ENCODE measurements around the gene NGF.
"Not testable (repeated sequence)": the region's sequence is repeated elsewhere in the genome, so short reads cannot be mapped to it uniquely, and the experiment has no call there.

The NGF gene

DNA sequence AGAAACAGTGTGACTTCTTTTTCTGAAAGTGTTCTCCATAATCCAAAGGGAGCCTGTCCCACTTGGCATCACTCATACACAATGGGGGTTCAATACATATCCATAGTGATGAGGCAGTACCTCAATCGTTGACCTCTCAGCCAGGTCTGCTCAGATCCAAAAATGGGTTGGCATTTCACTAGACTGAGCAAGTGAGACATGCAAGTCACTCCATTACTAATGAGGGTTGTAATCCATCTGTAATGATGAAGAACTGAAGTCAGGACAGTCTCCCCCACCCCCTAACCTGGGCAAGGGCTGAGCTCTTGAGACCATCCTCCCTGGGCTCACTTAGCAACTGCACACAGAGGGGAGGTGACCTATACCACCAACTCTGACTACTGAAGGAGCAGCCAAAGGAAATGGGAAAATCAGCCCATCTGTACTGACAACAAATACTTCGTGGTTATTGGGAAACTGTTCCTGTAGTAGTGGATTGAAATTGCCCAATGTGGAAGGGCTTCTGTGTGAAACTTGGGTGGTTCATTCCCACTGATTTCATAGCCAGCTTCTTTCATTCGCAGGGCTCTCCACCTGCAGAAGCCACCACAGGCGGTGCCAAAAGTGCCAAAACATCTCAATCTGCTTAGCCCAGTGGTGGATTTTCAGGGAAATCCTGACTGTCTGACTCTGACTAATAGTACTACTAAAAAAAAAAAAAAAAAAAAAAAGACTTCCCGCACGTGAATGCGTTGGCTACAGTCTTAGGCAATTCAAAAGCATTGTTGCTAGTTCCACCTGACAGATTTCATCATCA lies 5.0 kb downstream of the NGF start:
- no peak for DNase-seq

DNA sequence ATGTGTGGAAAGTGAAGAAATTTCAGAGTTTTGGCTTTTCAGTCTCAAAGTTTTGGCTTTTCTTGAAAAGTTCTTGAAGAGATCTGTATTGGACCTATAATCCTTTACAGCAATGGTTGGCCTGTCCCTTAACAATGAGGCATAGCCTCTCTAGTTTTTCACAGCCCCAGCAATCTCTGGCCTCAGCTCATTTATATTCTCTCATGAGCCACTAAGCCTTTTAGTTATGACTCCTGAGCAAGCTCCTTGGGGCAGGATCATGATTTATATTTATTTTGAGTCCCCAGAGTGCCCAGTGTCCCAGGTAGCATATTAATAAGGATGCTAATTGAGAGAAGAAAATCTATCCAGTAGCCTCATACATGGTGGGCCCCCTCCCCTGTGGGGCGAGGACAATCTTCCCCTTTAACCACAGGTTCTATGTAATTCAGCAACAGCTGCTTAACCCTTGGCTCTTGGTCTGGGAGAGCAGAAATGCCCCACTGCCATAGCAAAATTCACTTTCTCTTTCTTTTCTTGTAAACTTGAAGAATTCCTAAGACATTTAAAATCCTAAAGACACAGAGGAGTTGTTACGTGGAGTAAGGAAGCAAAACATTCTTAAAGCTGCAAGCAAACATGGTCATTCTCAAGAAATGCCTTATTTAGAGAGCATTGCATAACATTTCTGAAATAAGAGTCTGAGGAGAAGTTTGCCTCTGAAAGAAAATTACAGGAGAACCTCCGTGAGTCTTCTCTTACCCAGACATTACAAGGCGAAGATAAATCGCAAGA lies 6.3 kb downstream of the NGF start:
- DNase-seq, result no peak

DNA sequence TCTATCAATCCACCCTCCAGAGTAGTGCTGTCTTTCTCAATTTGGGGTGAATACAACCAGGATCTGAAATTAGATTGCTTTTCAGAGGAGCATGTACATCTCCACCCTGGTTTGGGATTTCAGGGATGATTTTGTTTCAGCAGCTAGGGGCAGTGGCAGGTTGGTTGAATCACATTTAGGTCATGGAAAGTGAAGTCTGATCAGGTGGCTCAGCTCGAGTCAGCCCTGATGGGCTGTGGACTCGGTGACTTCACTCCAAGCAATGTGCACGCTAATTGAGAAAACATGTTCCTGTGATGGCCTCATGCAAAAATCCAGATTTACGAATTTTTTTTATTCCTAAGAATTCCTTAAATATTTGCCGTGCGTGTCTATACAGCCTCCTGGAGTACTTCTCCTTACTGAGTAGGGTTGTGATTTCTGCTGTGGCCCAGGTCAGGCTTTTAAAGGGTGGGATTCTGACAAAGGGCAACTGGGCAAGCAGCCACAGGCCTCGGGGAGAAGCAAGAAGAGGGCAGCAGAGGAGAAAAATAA lies 7.5 kb downstream of the NGF start:
- DNase-seq, result no peak

DNA sequence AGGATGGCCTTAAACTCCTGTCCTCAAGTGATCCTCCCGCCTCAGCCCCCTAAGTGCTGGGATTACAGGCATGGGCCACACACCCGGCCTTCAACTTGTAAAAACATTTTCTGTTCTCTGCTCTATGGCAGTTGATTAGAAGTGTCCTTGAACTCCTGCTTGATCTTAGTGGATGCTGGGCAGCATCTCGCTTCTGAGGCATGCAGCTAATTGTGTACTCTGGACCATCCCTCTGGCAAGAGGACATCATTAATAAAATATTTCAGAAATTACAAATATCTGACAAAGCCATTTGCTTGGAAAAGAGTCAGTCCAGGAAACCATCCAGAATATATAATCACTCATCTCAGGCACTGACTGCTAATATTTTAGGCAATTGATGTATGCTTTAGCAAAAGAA lies 8.1 kb downstream of the NGF start:
- DNase-seq, result no peak

DNA sequence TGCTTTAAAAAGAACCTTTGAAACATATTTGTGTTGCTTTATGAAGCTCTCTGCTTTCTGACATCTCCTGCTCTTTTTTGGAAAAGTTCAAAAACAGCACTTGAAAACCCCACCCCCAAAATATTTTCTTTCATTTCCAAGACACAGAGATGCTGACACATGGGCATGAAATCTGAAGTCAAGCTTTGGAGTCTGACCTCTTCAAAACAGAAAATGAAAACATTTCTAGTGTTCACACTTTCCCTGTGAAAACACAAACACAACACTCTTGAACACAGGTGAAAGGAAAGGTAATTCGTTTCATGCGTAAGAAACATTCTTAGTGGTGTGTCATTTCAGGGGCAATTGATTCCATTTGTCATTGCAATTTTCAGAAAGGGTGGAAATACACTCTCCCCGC lies 10.8 kb downstream of the NGF start:
- no peak for DNase-seq

DNA sequence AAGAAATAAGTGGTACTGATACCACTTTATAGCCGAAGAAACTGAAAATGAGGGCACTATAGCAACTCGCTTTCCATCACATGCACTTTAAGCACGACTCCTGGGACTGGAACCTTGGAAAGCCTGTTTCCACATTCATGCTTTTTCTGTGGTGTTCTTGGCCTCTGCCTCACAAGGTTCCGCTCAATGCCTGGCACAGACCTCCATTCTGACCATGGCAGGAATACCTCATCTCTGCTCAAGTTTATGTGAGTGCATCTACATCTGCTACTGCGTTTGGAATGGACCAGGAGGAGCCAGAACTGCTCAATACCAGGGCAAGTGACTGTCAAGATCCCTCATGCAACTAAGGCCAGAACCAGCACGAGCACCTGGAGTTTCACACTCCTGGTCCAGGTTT lies 11.6 kb downstream of the NGF start:
- no peak for DNase-seq

DNA sequence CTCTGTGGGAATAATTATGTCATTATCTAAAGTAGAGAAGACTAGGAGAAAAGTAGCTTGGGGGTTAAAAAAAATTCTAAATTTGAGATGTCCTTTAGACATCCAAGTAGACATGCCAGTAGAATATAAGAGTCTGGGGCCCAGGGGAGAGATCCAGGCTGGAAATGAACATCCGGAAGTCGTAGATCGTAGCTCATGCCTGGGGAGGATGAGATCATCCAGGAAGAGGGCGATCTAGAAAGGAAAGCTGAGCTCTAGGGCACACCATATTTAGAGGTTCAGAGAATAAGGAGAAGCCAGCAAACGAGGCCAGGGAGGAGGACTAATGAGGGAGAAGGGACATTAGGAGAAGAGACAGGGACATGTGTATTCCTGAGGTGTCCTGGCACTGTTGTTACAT lies 12.2 kb downstream of the NGF start:
- no peak for DNase-seq

DNA sequence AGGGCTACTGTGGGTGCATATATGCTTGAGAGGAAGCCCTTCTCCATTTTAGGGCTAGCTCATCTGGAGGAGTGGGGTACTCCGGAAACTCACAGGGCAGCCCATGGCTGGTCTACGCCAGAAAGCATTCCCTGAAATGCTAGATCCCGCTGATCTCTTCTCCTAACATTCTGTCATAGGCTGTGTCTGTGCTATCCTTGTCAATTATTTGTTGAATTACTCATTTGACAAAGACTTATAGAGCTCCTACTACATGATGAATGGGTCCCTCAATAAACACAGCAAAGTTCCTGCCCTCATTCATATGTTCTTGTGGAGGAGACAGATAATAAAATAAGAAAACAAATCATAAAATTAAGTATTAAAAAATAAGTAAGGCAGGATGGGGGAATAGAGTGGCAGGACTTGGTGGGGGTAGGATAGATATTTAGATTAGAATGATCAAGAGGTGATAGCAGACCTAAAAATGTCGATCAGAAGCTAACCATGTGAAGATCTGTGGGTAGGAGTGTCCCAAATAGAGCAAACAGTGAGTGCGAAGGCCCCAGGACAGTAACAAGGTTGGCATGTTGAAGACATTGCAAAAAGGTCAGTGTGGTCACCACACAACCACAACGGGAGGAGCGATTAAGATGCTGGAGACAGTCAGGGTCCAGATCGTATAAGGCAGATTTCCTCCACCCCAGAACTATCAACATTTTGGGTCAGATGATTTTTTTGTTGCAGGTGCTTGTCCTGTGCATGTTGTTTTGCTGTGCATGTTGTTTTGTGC lies 13.2 kb downstream of the NGF start:
- DNase-seq, result no peak

DNA sequence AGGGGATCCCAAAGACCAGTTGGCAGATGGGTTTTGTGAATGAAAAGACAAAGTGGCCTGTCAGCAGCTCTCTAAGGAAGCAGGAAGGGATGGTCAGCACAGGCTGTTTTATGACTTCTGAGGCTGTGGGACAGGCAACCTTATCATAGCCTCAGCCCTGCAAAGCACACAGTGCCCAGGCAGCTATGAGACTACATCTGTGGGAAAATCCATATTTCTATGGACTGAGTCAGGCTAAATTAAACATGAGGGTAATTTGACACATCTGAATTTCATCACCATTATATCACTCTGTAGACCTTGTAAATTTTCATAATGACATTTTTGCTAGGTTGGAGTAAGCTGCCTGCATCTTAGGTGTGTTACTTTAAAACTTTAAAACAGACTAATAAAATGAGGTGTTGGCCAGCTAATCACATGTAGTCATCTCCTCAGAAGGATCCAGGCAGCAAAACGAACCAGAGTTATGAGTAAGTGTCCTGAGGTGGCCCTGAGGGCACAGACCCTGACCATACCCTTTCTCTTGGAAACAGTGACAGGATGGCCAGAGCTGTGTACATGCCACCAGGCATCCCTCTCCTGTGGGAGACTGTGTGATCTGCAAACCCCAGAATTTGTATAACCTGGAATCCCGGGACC lies 14.6 kb downstream of the NGF start:
- DNase-seq, result no peak

DNA sequence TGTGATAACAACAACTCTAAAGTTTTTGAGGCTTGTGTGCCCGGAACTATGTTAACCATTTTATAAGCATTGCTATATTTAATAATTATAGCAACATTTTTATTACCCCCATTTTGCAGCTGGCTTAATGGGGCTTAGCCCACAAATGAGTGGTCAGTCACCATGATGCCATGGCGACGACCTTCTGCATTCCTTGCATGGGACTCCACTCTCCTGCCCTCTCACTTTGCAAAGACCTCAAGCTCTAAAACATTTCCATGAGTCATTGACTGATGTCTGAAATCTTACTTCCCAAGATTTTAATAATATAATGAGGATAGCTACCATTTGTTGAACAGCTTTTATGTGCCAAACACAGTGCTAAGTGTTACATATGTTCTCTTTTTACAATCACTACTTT lies 15.4 kb downstream of the NGF start:
- DNase-seq, result no peak

DNA sequence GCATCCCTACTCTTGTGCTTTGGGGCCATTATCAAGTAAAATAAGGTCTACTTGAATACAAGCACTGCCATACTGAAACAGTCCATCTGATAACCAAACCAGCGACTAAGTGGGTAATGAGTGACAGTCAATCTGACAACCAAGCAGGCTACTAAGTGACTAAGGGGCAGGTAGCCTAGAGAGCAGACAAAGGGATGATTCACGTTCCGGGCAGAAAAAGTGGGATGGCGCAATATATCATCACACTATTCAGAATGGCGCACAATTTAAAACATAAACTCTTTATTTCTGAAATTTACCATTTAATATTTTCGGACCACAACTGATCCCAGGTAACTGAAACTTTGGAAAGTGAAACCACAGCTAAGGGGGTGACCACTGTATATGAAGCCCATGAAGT lies 17.7 kb downstream of the NGF start:
- no peak for DNase-seq

DNA sequence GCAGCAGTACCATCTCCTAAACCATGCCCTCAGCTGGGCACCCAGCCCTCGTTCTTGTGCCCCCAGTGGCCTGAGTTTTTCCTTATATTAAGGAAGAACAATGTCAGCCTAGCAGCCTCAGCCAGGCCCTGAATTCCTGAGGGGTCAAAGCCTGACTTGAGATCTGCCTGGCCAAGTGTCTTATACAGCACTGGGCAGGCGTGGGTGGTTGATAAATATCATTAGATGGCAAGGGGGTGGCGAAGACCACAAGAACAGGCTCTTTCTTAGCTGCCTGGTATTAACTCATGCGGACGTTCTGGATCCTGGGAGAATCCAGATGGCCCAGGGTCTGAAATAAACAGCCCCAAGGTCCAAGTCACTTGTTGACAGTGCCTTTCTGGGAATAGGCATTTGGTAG lies 18.3 kb downstream of the NGF start:
- DNase-seq, result no peak

DNA sequence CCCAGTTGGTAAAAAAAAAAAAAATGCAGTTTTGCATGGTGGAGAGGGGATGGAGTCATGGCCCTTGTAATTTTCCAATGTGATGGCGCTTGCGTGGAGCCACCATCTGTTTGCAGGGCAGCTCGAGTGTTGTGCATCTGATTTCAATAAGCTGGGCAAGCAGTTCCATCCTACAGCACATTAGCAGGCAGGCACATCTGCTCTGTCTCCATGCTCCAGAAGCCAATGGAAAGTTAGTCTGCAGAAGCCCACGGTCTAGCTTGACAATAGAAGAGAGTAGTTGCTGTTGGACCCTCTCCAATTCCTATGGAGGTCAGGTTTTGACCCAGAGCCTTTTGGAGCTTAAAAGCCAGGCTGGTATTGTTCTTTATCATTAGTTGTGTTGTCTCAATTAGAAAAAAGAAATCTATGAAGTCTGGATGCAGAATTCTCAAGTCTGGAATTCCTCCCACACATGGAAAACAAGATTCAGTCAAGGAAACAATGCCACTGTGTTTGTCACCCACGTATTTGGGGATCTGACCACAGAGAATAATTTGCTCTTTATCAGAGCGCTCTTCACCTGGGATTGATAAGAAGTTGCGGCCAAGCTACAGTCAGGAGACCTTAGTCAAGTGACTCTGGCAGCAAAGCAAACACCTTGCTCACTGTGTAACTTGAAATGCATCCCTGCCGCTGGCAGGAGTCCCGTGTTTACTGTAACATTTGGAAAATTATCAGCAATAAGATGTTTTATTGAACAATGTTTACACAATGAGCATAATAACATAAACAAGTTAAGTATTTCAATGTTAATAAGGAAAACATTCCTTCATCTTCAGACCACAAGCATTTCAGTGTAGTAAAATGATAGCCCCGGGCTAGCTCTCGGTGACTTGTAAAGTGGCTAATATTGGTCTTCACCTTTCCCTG lies 20.7 kb downstream of the NGF start:
- no peak for DNase-seq

DNA sequence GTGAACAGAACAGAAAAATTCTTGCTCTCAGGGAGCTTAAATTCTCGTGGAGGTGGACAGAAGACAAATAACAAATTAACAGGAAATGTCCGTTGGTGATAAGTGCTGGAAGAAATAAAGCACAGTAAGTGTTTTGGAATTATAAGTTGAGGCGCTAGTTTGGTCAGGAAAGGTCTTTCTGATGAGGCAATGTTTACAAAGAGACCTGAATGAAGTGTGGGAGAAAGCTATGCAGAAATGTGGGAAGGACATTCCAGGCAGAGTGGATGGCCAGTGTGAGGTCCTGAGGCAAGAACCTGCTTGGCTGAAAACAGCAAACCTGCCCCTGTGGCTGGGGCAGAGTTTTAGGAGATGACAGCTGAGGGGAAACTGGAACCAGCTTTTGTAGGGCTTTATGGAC lies 23.3 kb downstream of the NGF start:
- no peak for DNase-seq

DNA sequence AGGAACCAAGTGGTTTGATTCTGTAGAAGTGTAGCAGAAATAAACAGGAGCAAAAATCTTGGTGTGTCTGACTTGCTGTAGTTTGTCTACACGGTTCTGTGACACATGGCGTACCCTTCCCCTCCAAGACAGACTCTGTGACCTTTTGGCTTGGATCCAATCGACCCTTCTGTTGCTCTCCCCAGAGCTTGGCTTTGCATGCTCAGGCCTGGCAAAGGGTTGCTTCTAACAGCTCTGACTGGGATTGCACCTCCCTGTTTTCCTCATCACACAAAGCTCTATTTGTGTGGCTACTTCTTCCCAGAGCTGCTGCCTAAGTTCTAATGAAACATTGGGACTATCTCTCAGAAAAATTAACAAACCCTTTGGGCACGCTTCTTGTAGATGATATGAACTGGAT lies 24.0 kb downstream of the NGF start:
- no peak for DNase-seq

DNA sequence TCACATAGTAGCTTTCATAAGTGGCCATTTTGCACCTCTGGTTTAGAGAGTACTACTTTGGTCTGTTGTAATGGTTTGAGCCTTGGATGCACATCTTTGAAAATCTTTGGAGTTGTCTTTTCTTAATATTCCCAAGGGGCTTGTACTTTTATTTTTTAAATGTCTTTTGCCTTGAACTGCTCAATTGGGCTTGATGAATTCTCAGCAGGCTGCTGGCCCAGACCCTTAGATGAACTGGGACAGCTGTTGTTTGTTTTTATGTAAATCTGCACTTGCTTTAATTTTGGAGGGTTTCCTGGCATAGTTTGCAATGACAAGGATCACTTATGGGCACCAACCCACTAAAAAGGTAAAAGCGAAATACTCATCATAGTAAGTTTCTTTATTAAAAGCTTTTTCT lies 24.9 kb downstream of the NGF start:
- DNase-seq, result no peak

DNA sequence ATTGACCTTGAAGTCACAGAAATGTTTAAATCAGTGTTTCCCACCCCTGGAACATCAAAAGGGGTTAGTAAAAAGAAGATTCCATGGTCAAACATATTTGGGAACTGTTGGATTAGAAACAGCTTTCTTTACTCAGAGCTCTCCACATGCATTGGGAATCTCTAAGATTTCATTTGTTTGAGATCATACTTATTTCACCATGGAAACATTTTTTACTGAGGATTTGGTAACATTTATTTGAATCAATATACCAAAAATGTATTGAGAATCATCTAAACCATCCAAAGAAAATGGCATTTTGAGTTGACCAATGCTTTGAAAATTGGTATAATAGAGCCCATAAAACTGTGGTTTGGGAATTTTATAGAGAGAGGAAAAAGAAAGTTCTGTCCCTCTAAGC lies 25.3 kb downstream of the NGF start:
- no peak for DNase-seq

DNA sequence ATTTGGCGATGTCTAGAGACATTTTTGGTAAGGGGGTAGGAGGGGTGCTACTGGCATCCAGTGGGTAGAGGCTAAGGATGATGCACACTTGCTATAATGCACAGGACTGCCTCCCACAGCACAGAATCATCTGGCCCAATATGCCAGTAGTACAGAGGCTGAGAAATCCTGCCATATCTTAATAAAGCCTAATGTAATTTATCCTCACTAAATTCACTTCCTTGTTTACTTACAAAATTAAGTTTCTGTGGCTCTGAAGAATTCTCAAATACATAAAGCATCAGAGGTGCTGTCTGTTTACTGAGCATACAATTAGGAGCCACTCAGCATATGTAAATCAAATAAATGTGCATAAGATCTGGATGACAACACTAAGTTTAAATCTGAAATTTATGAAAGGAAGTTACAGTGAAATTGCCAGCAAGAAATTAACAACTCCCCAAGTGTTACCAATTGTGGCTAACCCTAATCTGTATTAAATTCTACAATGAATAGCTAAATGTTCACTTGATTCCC lies 26.5 kb downstream of the NGF start:
- no peak for DNase-seq

DNA sequence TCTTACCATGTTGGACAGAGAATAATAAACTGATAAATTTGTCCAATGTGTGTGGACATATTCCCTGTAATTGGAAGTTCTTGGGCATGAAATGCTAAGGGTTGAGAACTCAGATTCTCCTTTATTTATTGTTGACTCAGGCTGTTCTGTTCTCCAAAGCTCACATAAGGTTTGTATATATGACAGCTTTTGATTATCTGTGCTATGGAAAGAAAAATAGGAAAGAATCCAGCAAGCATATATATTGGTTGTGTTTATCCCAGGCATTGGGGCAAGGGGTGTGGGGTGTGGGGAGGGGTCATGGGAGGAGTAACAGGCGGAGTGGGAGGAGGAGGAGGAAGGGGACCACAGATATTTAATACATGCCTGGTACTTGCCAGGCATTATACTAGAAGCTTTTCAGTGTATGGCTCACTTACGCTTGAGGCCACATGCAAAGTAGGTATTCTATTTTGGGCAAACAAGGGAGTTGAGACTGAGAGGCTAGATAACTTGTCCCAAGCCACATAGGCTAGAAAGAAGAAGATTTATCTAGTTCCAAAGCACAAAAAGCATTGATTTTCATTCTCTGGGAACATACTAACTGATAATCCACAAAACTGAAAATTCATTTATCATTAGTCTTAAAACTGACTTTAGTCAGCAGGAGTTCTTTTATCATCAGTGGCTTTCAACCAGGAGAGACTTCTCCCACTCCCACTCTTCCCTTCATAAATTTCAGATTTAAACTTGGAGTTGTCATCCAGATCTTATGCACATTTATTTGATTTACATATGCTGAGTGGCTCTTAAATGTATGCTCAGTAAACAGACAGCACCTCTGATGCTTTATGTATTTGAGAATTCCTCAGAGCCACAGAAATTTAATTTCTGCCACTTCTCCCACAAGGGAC lies 27.2 kb downstream of the NGF start:
- DNase-seq, result no peak

DNA sequence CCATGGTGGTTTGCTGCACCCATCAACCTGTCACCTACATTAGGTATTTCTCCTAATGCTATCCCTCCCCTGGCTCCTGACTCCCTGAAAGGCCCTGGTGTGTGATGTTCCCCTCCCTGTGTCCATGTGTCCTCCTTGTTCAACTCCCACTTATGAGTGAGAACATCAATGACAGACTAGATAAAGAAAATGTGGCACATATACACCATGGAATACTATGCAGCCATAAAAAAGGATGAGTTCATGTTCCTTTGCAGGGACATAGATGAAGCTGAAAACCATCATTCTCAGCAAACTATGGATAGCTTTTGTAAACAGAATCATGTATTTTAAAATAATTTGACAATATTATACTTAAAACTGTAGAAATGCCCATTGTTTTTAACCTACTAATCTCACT lies 28.5 kb downstream of the NGF start:
- DNase-seq, result not testable (repeated sequence)

DNA sequence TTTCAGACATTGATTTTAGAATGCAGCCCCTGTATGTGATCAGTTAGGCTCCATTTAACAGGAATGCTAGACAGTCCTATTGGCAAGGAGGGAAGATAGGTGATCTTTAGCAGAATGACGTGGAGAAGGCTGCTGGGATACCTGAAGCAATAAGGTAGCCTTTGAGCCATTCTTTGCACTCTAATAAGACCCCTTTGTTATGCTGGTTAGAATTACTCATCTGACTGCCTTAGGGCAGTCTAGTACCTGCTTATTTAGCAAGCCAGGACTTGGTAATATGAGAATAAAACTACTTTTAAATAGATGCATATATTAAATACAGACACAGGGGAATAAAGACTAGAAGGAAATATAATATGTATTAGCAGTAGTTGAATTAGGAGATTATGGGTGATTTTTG lies 29.1 kb downstream of the NGF start:
- no peak for DNase-seq

Data from CD4-positive, alpha-beta T cell treated with Interleukin-17A for 1 hour (primary cell).